ENCODE results near the gene OSBPL8. TPM values are rescaled to one million over a fixed set of nuclear protein-coding genes. Genes with fewer than 3 reads are reported as not detected.
"Not testable (repeated sequence)": the region's sequence is repeated elsewhere in the genome, so short reads cannot be mapped to it uniquely, and the experiment has no call there.

Gene OSBPL8
- total and polyA plus RNA-seq, 5 experiments from 2014 or later: 103 to 143 (median 114) TPM

GRCh38 chr12:76486011-76486410 is 73.6 kb downstream of the OSBPL8 start:
- peaks cover 5 to 58% (median 30%) of the 10 kb centered on the region in 3 donors for H3K36me3 Mint-ChIP-seq
- POLR2A ChIA-PET: no interaction called here
- ATAC-seq (no peak), DNase-seq (no peak)
- H3K27me3 Mint-ChIP-seq: no peaks in the 10 kb centered on the region
- H3K4me1 Mint-ChIP-seq: peaks cover 18 to 31% (median 25%) of the 10 kb centered on the region in 4 donors
- peak overlapping the region in 3 of 10 donors; percentile 14 to 61 (median 21) for H3K27ac Mint-ChIP-seq
- no peak overlapping the region for H3K4me3 Mint-ChIP-seq
- no peaks in the 10 kb centered on the region for H3K9me3 Mint-ChIP-seq

- Mint-ChIP-seq H3K9me3 (no peaks in the 10 kb centered on the region), H3K27ac (peak overlapping the region in 5 of 10 donors; percentile 18 to 71 (median 46)), H3K36me3 (peaks cover 5 to 46% (median 17%) of the 10 kb centered on the region in 3 donors), H3K27me3 (no peaks in the 10 kb centered on the region), H3K4me3 (no peak overlapping the region), H3K4me1 (peaks cover 12 to 27% (median 17%) of the 10 kb centered on the region in 4 donors)
- DNase-seq (no peak), ATAC-seq (no peak)
- POLR2A ChIA-PET: interaction anchor here (1.2 kb wide), 1 partner anchor 79 kb away, joined by 4 read pairs; the partner anchor contains the start of gene OSBPL8
Observed at GRCh38 chr12:76480796-76481195, 78.8 kb downstream of the OSBPL8 start.

- H3K36me3 Mint-ChIP-seq: peaks cover 0 to 33% (median 9%) of the 10 kb centered on the region in 3 donors
- H3K9me3 Mint-ChIP-seq: no peaks in the 10 kb centered on the region
- peaks cover 15 to 38% (median 24%) of the 10 kb centered on the region in 4 donors for H3K4me1 Mint-ChIP-seq
- no peak for DNase-seq
- no peaks in the 10 kb centered on the region for H3K27me3 Mint-ChIP-seq
- no peak for ATAC-seq
- no peak overlapping the region for H3K4me3 Mint-ChIP-seq
- POLR2A ChIA-PET: no interaction called here
- H3K27ac Mint-ChIP-seq: no peak overlapping the region
Observed at GRCh38 chr12:76478045-76478444, 81.5 kb downstream of the OSBPL8 start.

GRCh38 chr12:76472862-76473261 is 86.7 kb downstream of the OSBPL8 start:
- POLR2A ChIA-PET, H3K9me3 Mint-ChIP-seq, H3K27me3 Mint-ChIP-seq, DNase-seq, H3K36me3 Mint-ChIP-seq, ATAC-seq, H3K4me3 Mint-ChIP-seq, H3K27ac Mint-ChIP-seq: not testable (repeated sequence)
- H3K4me1 Mint-ChIP-seq: peaks cover 11 to 24% (median 18%) of the 10 kb centered on the region in 4 donors

GRCh38 chr12:76471579-76471978 is 88.0 kb downstream of the OSBPL8 start:
- Mint-ChIP-seq H3K4me1 (peaks cover 9 to 25% (median 19%) of the 10 kb centered on the region in 4 donors), H3K27ac (no peak overlapping the region), H3K36me3 (peaks cover 0 to 3% (median 0%) of the 10 kb centered on the region in 3 donors), H3K9me3 (no peaks in the 10 kb centered on the region), H3K27me3 (no peaks in the 10 kb centered on the region), H3K4me3 (no peak overlapping the region)
- ATAC-seq (no peak), DNase-seq (no peak)
- POLR2A ChIA-PET: no interaction called here

GRCh38 chr12:76470028-76470939 is 89.3 kb downstream of the OSBPL8 start:
- Mint-ChIP-seq H3K36me3 (peaks cover 0 to 6% (median 0%) of the 10 kb centered on the region in 3 donors), H3K9me3 (no peaks in the 10 kb centered on the region), H3K27me3 (no peaks in the 10 kb centered on the region), H3K4me3 (no peak overlapping the region), H3K27ac (no peak overlapping the region), H3K4me1 (peaks cover 6 to 16% (median 16%) of the 10 kb centered on the region in 4 donors)
- POLR2A ChIA-PET: no interaction called here
- ATAC-seq (no peak), DNase-seq (no peak)

GRCh38 chr12:76464631-76465166 is 94.9 kb downstream of the OSBPL8 start:
- Mint-ChIP-seq H3K4me3 (no peak overlapping the region), H3K4me1 (peaks cover 17 to 48% (median 40%) of the 10 kb centered on the region in 4 donors), H3K36me3 (peaks cover 0 to 6% (median 0%) of the 10 kb centered on the region in 3 donors), H3K9me3 (no peaks in the 10 kb centered on the region), H3K27me3 (no peaks in the 10 kb centered on the region), H3K27ac (peak overlapping the region in 1 of 10 donors; percentile 10)
- POLR2A ChIA-PET: no interaction called here
- ATAC-seq: no peak
- no peak for DNase-seq

GRCh38 chr12:76462668-76463224 is 96.8 kb downstream of the OSBPL8 start:
- POLR2A ChIA-PET: no interaction called here
- Mint-ChIP-seq H3K4me3 (no peak overlapping the region), H3K36me3 (peaks cover 0 to 12% (median 0%) of the 10 kb centered on the region in 3 donors), H3K9me3 (no peaks in the 10 kb centered on the region), H3K27me3 (no peaks in the 10 kb centered on the region), H3K4me1 (peaks cover 18 to 53% (median 41%) of the 10 kb centered on the region in 4 donors), H3K27ac (peak overlapping the region in 7 of 10 donors; percentile 2 to 45 (median 10))
- no peak for ATAC-seq
- DNase-seq: no peak

GRCh38 chr12:76460807-76461206 is 98.8 kb downstream of the OSBPL8 start:
- H3K9me3 Mint-ChIP-seq: no peaks in the 10 kb centered on the region
- peaks cover 18 to 52% (median 42%) of the 10 kb centered on the region in 4 donors for H3K4me1 Mint-ChIP-seq
- peaks cover 0 to 8% (median 0%) of the 10 kb centered on the region in 3 donors for H3K36me3 Mint-ChIP-seq
- ATAC-seq (no peak), DNase-seq (no peak)
- no peaks in the 10 kb centered on the region for H3K27me3 Mint-ChIP-seq
- POLR2A ChIA-PET: no interaction called here
- H3K27ac Mint-ChIP-seq: peak overlapping the region; percentile 14 to 88 (median 62)
- no peak overlapping the region for H3K4me3 Mint-ChIP-seq

- POLR2A ChIA-PET: no interaction called here
- peaks cover 13 to 41% (median 36%) of the 10 kb centered on the region in 4 donors for H3K4me1 Mint-ChIP-seq
- peak overlapping the region in 4 of 10 donors; percentile 7 to 80 (median 34) for H3K27ac Mint-ChIP-seq
- peaks cover 0 to 6% (median 0%) of the 10 kb centered on the region in 3 donors for H3K36me3 Mint-ChIP-seq
- no peaks in the 10 kb centered on the region for H3K27me3 Mint-ChIP-seq
- DNase-seq (no peak), ATAC-seq (no peak)
- no peaks in the 10 kb centered on the region for H3K9me3 Mint-ChIP-seq
- H3K4me3 Mint-ChIP-seq: no peak overlapping the region
Observed at GRCh38 chr12:76457818-76458217, 101.8 kb downstream of the OSBPL8 start.

GRCh38 chr12:76457010-76457409 is 102.6 kb downstream of the OSBPL8 start:
- H3K4me1 Mint-ChIP-seq: peaks cover 17 to 43% (median 36%) of the 10 kb centered on the region in 4 donors
- H3K9me3 Mint-ChIP-seq: no peaks in the 10 kb centered on the region
- POLR2A ChIA-PET: interaction anchor here (0.7 kb wide), 1 partner anchor 108 kb away, joined by 3 read pairs; no protein-coding TSS in a partner anchor
- ATAC-seq (peak in 1 of 2 donors; percentile 46), DNase-seq (no peak)
- peak overlapping the region in 9 of 10 donors; percentile 22 to 90 (median 64) for H3K27ac Mint-ChIP-seq
- H3K36me3 Mint-ChIP-seq: peaks cover 0 to 14% (median 0%) of the 10 kb centered on the region in 3 donors
- no peaks in the 10 kb centered on the region for H3K27me3 Mint-ChIP-seq
- H3K4me3 Mint-ChIP-seq: peak overlapping the region in 4 of 10 donors; percentile 13 to 50 (median 22)

- POLR2A ChIA-PET: interaction anchor here (1.1 kb wide), 1 partner anchor 99 kb away, joined by 4 read pairs; no protein-coding TSS in a partner anchor
- Mint-ChIP-seq H3K4me1 (peaks cover 12 to 36% (median 26%) of the 10 kb centered on the region in 4 donors), H3K27ac (peak overlapping the region in 3 of 10 donors; percentile 25 to 48 (median 43)), H3K36me3 (peaks cover 1 to 19% (median 2%) of the 10 kb centered on the region in 3 donors), H3K27me3 (no peaks in the 10 kb centered on the region), H3K9me3 (no peaks in the 10 kb centered on the region), H3K4me3 (no peak overlapping the region)
- ATAC-seq (peak; percentile 67 to 73), DNase-seq (peak in 4 of 10 donors; percentile 22 to 43 (median 30))
Observed at GRCh38 chr12:76455582-76456345, 103.8 kb downstream of the OSBPL8 start.

All from naive thymus-derived CD8-positive, alpha-beta T cell (primary cell).